Hepatocyte (in vitro differentiated cells): ENCODE measurements around the gene GGA3.

Experiments
- EZH2 ChIP-seq: fragments of 200-600 bp; sonication (generic); IDR thresholded peaks from 2 replicates; pipeline ENCODE4 v1.6.1; 2016; ENCODE audit warnings: antibody characterized with exemption, mild to moderate bottlenecking, borderline replicate concordance
- EZH2phosphoT487 ChIP-seq: fragments of 200-600 bp; sonication (generic); IDR thresholded peaks from one replicate; pipeline ENCODE4 v1.6.1; 2018; ENCODE audit warnings: antibody characterized with exemption, mild to moderate bottlenecking, low read depth, moderate library complexity; ENCODE audit not compliant: unreplicated experiment, severe bottlenecking
- TF ChIP-seq, protein P1 (sequence below): fragments of 200-600 bp; sonication (generic); IDR thresholded peaks from 2 replicates; pipeline ENCODE4 v1.5.1; 2016; ENCODE audit warnings: antibody characterized with exemption, mild to moderate bottlenecking; ENCODE audit not compliant: poor library complexity

DNA sequence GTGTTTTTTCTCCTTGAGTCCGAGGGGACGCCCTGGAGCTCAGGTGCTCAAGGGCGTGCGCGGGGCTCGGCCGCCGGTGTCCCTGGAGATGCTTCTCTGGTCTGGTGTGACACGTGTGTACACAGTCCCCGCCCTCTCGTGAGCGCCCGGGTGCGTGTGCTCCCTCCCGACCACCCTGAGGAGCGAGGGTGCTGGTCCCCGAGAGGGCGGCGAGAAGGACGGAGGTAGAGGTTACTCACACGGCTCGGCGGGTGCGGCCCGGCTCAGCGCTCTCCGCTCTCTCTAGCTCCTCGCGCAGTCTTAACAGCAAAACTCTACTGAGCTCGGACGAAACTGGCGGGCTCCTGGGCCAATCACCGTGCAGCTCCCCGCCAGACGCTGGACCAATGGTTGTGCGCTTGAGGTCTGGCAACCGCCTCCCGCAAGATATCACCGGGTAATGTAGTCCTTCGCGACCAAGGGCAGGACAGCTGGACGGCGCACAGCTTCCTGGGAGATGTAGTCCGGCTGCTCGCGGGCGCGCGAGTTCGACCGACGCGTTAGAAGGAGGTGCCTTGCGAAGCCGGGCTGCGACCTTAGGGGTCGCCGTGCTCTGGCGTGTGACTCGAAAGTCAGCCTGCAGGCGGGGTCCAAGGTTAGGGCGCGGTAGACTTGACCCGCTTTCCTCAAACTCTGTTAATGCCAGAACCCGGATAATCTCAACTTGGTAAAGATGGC is 27.9 kb upstream of the GGA3 start, which contains the start of gene SLC25A19:
- TF ChIP-seq, protein P1, sequence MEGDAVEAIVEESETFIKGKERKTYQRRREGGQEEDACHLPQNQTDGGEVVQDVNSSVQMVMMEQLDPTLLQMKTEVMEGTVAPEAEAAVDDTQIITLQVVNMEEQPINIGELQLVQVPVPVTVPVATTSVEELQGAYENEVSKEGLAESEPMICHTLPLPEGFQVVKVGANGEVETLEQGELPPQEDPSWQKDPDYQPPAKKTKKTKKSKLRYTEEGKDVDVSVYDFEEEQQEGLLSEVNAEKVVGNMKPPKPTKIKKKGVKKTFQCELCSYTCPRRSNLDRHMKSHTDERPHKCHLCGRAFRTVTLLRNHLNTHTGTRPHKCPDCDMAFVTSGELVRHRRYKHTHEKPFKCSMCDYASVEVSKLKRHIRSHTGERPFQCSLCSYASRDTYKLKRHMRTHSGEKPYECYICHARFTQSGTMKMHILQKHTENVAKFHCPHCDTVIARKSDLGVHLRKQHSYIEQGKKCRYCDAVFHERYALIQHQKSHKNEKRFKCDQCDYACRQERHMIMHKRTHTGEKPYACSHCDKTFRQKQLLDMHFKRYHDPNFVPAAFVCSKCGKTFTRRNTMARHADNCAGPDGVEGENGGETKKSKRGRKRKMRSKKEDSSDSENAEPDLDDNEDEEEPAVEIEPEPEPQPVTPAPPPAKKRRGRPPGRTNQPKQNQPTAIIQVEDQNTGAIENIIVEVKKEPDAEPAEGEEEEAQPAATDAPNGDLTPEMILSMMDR, result no peak
- TF ChIP-seq EZH2 (no peak), EZH2phosphoT487 (no peak)
